Neuronal stem cell (in vitro differentiated cells): ENCODE measurements around the gene PLEKHH3.
A peak's percentile ranks its signal among the peaks of the same experiment; 100 is the strongest.
"Not testable (repeated sequence)": the region's sequence is repeated elsewhere in the genome, so short reads cannot be mapped to it uniquely, and the experiment has no call there.

Experiments used
- DNase-seq: peaks from one replicate; pipeline ENCODE4 v3.0.0-alpha.2; 2013; ENCODE audit warnings: low spot score
- H2AFZ ChIP-seq: one replicate; pipeline ENCODE4 v1.6.1; 2013; ENCODE audit warnings: mild to moderate bottlenecking, low read length, inconsistent platforms
- H2AK5ac ChIP-seq: 2 replicates; pipeline ENCODE4 v1.6.1; 2013; ENCODE audit warnings: low read depth, mild to moderate bottlenecking, inconsistent platforms, low read length, moderate library complexity, mixed read lengths
- H2BK120ac ChIP-seq: 2 replicates; pipeline ENCODE4 v1.6.1; 2013; ENCODE audit warnings: low read depth, mild to moderate bottlenecking, inconsistent platforms, low read length, moderate library complexity, mixed read lengths
- H2BK12ac ChIP-seq: one replicate; pipeline ENCODE4 v1.6.1; 2013; ENCODE audit warnings: low read length, inconsistent platforms
- H2BK15ac ChIP-seq: 2 replicates; pipeline ENCODE4 v1.6.1; 2013; ENCODE audit warnings: mild to moderate bottlenecking, low read length, inconsistent platforms, mixed read lengths
- H2BK5ac ChIP-seq: one replicate; pipeline ENCODE4 v1.6.1; 2013; ENCODE audit warnings: inconsistent platforms, mild to moderate bottlenecking, low read length, moderate library complexity
- H3K14ac ChIP-seq: one replicate; pipeline ENCODE4 v1.6.1; 2013; ENCODE audit warnings: low read length, inconsistent platforms
- H3K18ac ChIP-seq: 2 replicates; pipeline ENCODE4 v1.6.1; 2013; ENCODE audit warnings: low read length, inconsistent platforms
- H3K23ac ChIP-seq: 2 replicates; pipeline ENCODE4 v1.6.1; 2013; ENCODE audit warnings: low read depth, mild to moderate bottlenecking, mixed read lengths, low read length, inconsistent platforms; ENCODE audit not compliant: poor library complexity
- H3K27ac ChIP-seq: replicated peaks from 3 replicates; pipeline ENCODE4 v1.5.1; 2013; ENCODE audit warnings: low read length, inconsistent platforms
- H3K27me3 ChIP-seq, 3 experiments: 2 replicates each; pipeline ENCODE4 v1.6.1; 2013; ENCODE audit warnings: low read length in 3 of 3, mild to moderate bottlenecking in 2 of 3, inconsistent platforms in 1 of 3, low read depth in 1 of 3, mixed read lengths in 1 of 3, moderate library complexity in 1 of 3; ENCODE audit not compliant: control insufficient read depth in 3 of 3, insufficient read depth in 3 of 3
- H3K36me3 ChIP-seq, 2 donors: replicated peaks in 1 of 2; 2 replicates each; pipeline ENCODE4 v1.6.1; 2013; ENCODE audit warnings: low read length in 2 of 2; ENCODE audit not compliant: control insufficient read depth in 2 of 2, insufficient read depth in 2 of 2
- H3K4ac ChIP-seq: 2 replicates; pipeline ENCODE4 v1.6.1; 2013; ENCODE audit warnings: inconsistent platforms, mild to moderate bottlenecking, low read length, moderate library complexity
- H3K4me1 ChIP-seq, 2 donors: 1 replicate in 1 of 2; 2 replicates in 1 of 2; pipeline ENCODE4 v1.6.1; 2013; ENCODE audit warnings: low read length in 2 of 2, low read depth in 1 of 2; ENCODE audit not compliant: control insufficient read depth in 2 of 2, insufficient read depth in 1 of 2
- H3K4me2 ChIP-seq: one replicate; pipeline ENCODE4 v1.6.1; 2013; ENCODE audit warnings: mild to moderate bottlenecking, low read length, inconsistent platforms; ENCODE audit not compliant: insufficient read depth, poor library complexity, severe bottlenecking
- H3K4me3 ChIP-seq, 2 donors: 2 replicates each; pipeline ENCODE4 v1.5.1; 2013; ENCODE audit warnings: low read length in 2 of 2, mild to moderate bottlenecking in 2 of 2, inconsistent platforms in 1 of 2, moderate library complexity in 1 of 2
- H3K79me1 ChIP-seq: one replicate; pipeline ENCODE4 v1.6.1; 2013; ENCODE audit warnings: low read depth, mild to moderate bottlenecking, inconsistent platforms, low read length, moderate library complexity
- H3K9ac ChIP-seq: one replicate; pipeline ENCODE4 v1.6.1; 2013; ENCODE audit warnings: mild to moderate bottlenecking, low read depth, low read length, inconsistent platforms; ENCODE audit not compliant: poor library complexity
- H3K9me3 ChIP-seq, 2 donors: replicated peaks in 1 of 2; 2 replicates each; pipeline versions ENCODE3 to v1.6.1; 2013; ENCODE audit warnings: low read length in 2 of 2, mild to moderate bottlenecking in 2 of 2, inconsistent platforms in 1 of 2, low read depth in 1 of 2, mixed read lengths in 1 of 2, moderate library complexity in 1 of 2; ENCODE audit not compliant: control insufficient read depth in 2 of 2, insufficient read depth in 1 of 2
- H4K8ac ChIP-seq: one replicate; pipeline ENCODE4 v1.6.1; 2013; ENCODE audit warnings: low read depth, mild to moderate bottlenecking, inconsistent platforms, low read length, moderate library complexity
- H4K91ac ChIP-seq: one replicate; pipeline ENCODE4 v1.6.1; 2013; ENCODE audit warnings: low read length, low read depth, mild to moderate bottlenecking, inconsistent platforms; ENCODE audit not compliant: poor library complexity
- WGBS, 2 donors: extraction: QIAGEN DNeasy Blood & Tissue Kit; methylation state at CpG; one replicate each; pipeline ENCODE4 v1.1.7; 2013; ENCODE audit warnings: missing lambda C conversion rate in 2 of 2, mixed read lengths in 1 of 2; ENCODE audit not compliant: insufficient read length in 2 of 2, insufficient replicate concordance in 1 of 2; ENCODE audit errors: extremely low coverage in 2 of 2; 5-methylcytosine and 5-hydroxymethylcytosine counted together

Gene PLEKHH3

DNA sequence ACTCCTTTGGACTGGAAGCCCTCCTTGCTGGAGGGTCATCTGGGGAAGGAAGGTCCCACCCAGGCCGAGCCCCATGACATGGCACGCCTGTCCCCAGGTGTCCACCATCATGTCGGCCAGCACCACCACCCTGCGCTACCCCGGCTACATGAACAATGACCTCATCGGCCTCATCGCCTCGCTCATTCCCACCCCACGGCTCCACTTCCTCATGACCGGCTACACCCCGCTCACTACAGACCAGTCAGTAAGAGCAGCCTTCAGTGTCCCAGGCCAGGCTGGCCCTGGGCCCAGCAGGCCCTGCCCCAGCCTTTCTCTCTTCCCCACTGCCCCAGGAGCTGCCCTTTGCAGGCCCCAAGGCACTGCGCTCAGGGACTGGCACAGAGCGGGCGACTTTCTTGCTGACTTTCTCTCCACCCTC is 11.2 kb downstream of the PLEKHH3 start:
- no peak for DNase-seq
- Histone ChIP-seq H3K4me1 (peaks cover 0 to 10% of the 10 kb centered on the region in 2 donors), H3K9me3 (no peaks in the 10 kb centered on the region), H3K14ac (no peak overlapping the region), H3K9ac (no peak overlapping the region), H3K18ac (no peak overlapping the region), H4K91ac (no peak overlapping the region), H2BK120ac (no peak overlapping the region), H3K4ac (no peak overlapping the region), H4K8ac (no peak overlapping the region), H3K4me2 (no peak overlapping the region), H2BK15ac (no peak overlapping the region), H2BK5ac (no peak overlapping the region), H3K4me3 (no peak overlapping the region), H3K36me3 (peaks cover 10 to 77% of the 10 kb centered on the region in 2 donors), H2BK12ac (no peak overlapping the region), H3K23ac (no peak overlapping the region), H3K27ac (no peak overlapping the region), H3K27me3 (peaks cover 0 to 3% (median 0%) of the 10 kb centered on the region in 3 experiments), H3K79me1 (peaks cover 3% of the 10 kb centered on the region), H2AFZ (no peak overlapping the region), H2AK5ac (no peak overlapping the region)
- WGBS, 2 donors: no CpG with 5 or more reads among the region's 14 CpGs

DNA sequence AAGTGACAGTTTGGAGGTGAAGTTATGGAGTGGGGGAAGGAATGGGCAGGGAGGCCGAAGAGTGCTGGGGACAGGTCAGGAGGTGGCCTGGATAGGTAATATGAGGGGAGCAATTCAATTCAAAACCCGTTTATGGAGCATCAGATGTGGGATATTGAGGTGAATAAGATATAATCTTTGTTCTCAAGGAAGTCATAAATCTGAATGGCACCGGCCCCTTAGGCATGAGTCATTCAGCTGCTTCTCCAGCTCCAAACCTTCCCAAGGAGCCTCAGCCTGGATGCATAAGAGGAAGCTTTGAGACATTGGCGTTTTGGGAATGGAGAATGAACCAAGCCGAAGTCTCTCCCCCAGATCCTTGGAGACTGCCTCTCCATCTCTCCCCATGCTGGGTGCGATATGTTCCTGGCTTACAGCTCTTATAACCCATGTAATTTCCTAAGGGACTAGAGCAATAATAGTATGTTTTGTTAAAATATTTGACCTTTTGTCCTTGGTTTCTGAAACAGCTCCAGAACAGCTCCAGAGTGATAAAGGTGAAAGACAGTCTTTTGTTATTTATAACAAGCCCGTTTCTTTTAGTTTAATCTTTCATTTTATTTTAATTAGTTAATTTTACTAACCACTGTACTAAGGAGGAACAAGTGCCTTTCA is 16.0 kb downstream of the PLEKHH3 start:
- Histone ChIP-seq H3K79me1 (no peaks in the 10 kb centered on the region), H3K9ac (no peak overlapping the region), H2BK12ac (no peak overlapping the region), H2BK120ac (no peak overlapping the region), H3K23ac (no peak overlapping the region), H2AK5ac (no peak overlapping the region), H2BK5ac (no peak overlapping the region), H3K4me1 (peaks cover 2 to 3% of the 10 kb centered on the region in 2 donors), H3K27ac (no peak overlapping the region), H3K18ac (no peak overlapping the region), H3K36me3 (peaks cover 2 to 39% of the 10 kb centered on the region in 2 donors), H3K27me3 (no peaks in the 10 kb centered on the region), H2AFZ (no peak overlapping the region), H4K91ac (no peak overlapping the region), H4K8ac (no peak overlapping the region), H2BK15ac (no peak overlapping the region), H3K4ac (no peak overlapping the region), H3K9me3 (peaks cover 0 to 4% of the 10 kb centered on the region in 2 donors), H3K4me3 (no peak overlapping the region), H3K14ac (no peak overlapping the region), H3K4me2 (no peak overlapping the region)
- no peak for DNase-seq
- WGBS, 2 donors: no CpG with 5 or more reads among the region's 7 CpGs

DNA sequence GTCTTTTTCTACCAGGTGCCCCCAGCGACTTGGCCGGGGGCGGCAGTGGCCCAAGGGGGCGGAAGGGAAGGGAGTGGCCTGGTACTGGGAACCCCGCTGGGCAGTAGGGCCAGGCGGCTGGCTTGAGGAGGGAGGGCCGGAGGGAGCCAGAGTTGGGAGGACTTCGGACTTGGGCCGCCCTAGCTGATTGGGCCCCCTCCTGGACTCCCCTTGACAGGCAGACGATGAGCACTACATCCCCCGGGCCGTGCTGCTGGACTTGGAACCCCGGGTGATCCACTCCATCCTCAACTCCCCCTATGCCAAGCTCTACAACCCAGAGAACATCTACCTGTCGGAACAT is 16.9 kb downstream of the PLEKHH3 start:
- H3K27me3 ChIP-seq, H4K91ac ChIP-seq, H2BK15ac ChIP-seq, H3K23ac ChIP-seq, H4K8ac ChIP-seq, H2BK120ac ChIP-seq, H3K4ac ChIP-seq, H2BK12ac ChIP-seq, H3K9me3 ChIP-seq, H3K9ac ChIP-seq, H3K27ac ChIP-seq, H2BK5ac ChIP-seq, H2AK5ac ChIP-seq, H3K18ac ChIP-seq, H3K4me1 ChIP-seq, H3K14ac ChIP-seq, DNase-seq, H3K79me1 ChIP-seq: not testable (repeated sequence)
- no CpG with 5 or more reads among the region's 14 CpGs for WGBS, 2 donors
- H3K4me2 ChIP-seq: peak overlapping the region; percentile 90
- H3K4me3 ChIP-seq: peak overlapping the region; percentile 66 to 84
- peak overlapping the region; percentile 96 for H2AFZ ChIP-seq
- peaks cover 2 to 32% of the 10 kb centered on the region in 2 donors for H3K36me3 ChIP-seq

DNA sequence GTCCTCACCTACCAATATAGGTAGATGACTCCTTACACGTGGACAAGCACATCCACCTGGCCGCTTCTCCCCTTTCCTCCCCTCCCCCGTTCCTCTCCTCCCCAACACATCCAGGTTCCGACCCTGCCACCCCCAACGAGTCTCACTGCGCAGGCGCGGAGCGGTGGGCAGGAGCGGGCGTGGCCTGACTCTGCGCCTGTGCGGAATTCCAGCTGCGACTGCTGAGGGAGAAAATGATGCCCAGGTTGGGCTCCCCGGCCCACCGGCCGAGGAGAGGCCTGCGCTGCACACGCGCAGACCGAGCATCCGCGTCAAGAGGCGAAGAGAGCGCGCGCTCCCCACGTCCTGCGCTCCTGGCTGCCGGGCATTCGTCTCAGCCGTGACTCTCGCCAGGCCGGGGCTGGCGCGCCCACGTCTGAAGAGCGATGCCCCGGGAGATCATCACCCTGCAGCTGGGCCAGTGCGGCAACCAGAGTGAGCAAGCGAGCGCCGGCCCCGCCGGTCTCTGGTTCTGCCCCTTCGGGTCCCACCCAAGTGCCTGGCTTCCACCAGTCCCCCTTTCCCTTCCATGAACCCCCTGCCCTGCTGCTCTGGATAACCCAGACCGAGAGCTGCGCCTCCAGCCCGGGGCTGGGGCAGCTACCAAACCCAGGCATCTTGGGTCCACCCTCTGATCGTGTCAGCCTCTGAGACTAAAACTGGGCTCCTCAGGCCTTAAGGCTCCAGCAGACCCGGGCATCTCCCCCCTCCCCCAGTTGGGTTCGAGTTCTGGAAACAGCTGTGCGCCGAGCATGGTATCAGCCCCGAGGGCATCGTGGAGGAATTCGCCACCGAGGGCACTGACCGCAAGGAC is 17.5 kb downstream of the PLEKHH3 start, which contains the start of gene TUBG2:
TSS of gene TUBG2 (plus strand) at position 206 of the 853 bp plus-strand sequence. CDS start at position 426, 220 bp downstream.
- Histone ChIP-seq H2BK5ac (peak within 1 kb of the TSS; percentile 2), H2AFZ (peak within 1 kb of the TSS; percentile 96), H2BK12ac (no peak within 1 kb of the TSS), H3K36me3 (peaks cover 2 to 29% of the 10 kb centered on the region in 2 donors), H3K27me3 (no peaks in the 10 kb centered on the region), H2BK120ac (no peak within 1 kb of the TSS), H2AK5ac (no peak within 1 kb of the TSS), H3K18ac (peak within 1 kb of the TSS; percentile 95), H3K14ac (peak within 1 kb of the TSS; percentile 57), H3K23ac (peak within 1 kb of the TSS; percentile 62), H3K4me3 (peak within 1 kb of the TSS; percentile 66 to 84), H3K4ac (no peak within 1 kb of the TSS), H3K9ac (peak within 1 kb of the TSS; percentile 97), H2BK15ac (peak within 1 kb of the TSS; percentile 52), H3K79me1 (no peaks in the 10 kb centered on the region), H3K27ac (no peak within 1 kb of the TSS), H4K91ac (no peak within 1 kb of the TSS), H4K8ac (no peak within 1 kb of the TSS), H3K4me1 (peaks cover 2 to 3% of the 10 kb centered on the region in 2 donors), H3K9me3 (peaks cover 0 to 4% of the 10 kb centered on the region in 2 donors), H3K4me2 (peak within 1 kb of the TSS; percentile 90)
- DNase-seq: peak; percentile 85
- WGBS, 2 donors: no CpG with 5 or more reads among the region's 59 CpGs
